IPS-18a (cell line): ENCODE measurements around the gene NANOS1.
"Not testable (repeated sequence)": the region's sequence is repeated elsewhere in the genome, so short reads cannot be mapped to it uniquely, and the experiment has no call there.

Experiments used
- H3K27ac ChIP-seq: one replicate; pipeline ENCODE4 v1.5.1; 2013; ENCODE audit warnings: low read length
- H3K27me3 ChIP-seq: one replicate; pipeline ENCODE4 v1.6.1; 2013; ENCODE audit warnings: mild to moderate bottlenecking, low read length; ENCODE audit not compliant: control insufficient read depth, insufficient read depth
- H3K36me3 ChIP-seq: one replicate; pipeline ENCODE4 v1.6.1; 2013; ENCODE audit warnings: low read depth, low read length; ENCODE audit not compliant: control insufficient read depth
- H3K4me1 ChIP-seq: one replicate; pipeline ENCODE4 v1.6.1; 2013; ENCODE audit warnings: low read depth, low read length; ENCODE audit not compliant: control insufficient read depth
- H3K4me3 ChIP-seq: one replicate; pipeline ENCODE4 v1.5.1; 2013; ENCODE audit warnings: low read length
- H3K9ac ChIP-seq: one replicate; pipeline ENCODE4 v1.6.1; 2013; ENCODE audit warnings: mild to moderate bottlenecking, low read length, moderate library complexity
- H3K9me3 ChIP-seq: one replicate; pipeline ENCODE4 v1.6.1; 2013; ENCODE audit warnings: low read depth, low read length; ENCODE audit not compliant: control insufficient read depth

Gene NANOS1

DNA sequence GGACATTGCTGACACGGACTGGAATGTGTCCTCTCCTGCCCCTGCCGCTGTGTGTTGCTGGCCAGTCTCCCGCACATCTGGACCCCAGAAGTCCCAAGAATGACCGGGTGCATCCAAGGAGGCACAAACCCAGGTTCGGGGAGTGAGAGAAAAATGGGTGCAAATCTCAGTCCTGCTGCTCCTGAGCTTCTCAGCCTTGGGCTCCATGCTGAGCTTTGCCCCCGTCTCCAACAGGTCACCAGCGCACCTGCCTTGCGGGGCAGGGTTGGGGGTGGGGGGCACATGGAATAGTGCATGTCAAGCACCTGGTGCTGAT, 6.0 kb upstream of the NANOS1 start:
- Histone ChIP-seq H3K27me3 (no peaks in the 10 kb centered on the region), H3K36me3 (no peaks in the 10 kb centered on the region), H3K27ac (no peak overlapping the region), H3K9ac (no peak overlapping the region), H3K4me1 (peaks cover 16% of the 10 kb centered on the region), H3K9me3 (no peaks in the 10 kb centered on the region), H3K4me3 (no peak overlapping the region)

- Histone ChIP-seq H3K9ac (no peak overlapping the region), H3K4me3 (no peak overlapping the region), H3K27ac (no peak overlapping the region), H3K27me3 (no peaks in the 10 kb centered on the region), H3K9me3 (no peaks in the 10 kb centered on the region), H3K36me3 (no peaks in the 10 kb centered on the region), H3K4me1 (peaks cover 19% of the 10 kb centered on the region)
Measured at GRCh38 chr10:119024882-119025281, 4.6 kb upstream of the NANOS1 start.

DNA sequence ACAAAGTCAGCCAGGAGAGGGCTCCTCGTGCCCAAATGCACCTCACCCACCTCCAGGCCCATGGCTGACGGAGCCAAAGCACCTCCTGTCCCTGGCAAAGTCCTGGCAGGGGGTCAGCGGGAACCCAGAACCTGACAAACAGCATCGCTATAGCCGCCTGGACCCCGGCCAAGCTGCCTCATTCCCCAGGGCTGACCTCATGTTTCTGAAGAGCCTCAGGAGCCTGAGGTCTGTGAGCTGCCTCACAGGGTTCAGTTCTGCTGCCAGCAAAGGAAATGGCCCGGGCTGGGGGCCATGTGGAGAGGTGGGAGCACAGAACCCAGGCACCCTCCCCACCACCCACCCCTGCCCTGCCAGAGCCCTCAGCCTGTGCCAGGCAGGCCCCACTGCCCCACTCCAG, 4.2 kb upstream of the NANOS1 start:
- no peaks in the 10 kb centered on the region for H3K36me3 ChIP-seq
- H3K9ac ChIP-seq = no peak overlapping the region
- H3K9me3 ChIP-seq = no peaks in the 10 kb centered on the region
- no peak overlapping the region for H3K4me3 ChIP-seq
- no peak overlapping the region for H3K27ac ChIP-seq
- peaks cover 19% of the 10 kb centered on the region for H3K4me1 ChIP-seq
- H3K27me3 ChIP-seq = no peaks in the 10 kb centered on the region

- Histone ChIP-seq H3K4me3 (no peak overlapping the region), H3K9me3 (no peaks in the 10 kb centered on the region), H3K9ac (no peak overlapping the region), H3K36me3 (no peaks in the 10 kb centered on the region), H3K27ac (no peak overlapping the region), H3K4me1 (peaks cover 19% of the 10 kb centered on the region), H3K27me3 (no peaks in the 10 kb centered on the region)
Measured at GRCh38 chr10:119025776-119026175, 3.7 kb upstream of the NANOS1 start.

- Histone ChIP-seq H3K4me3 (no peak overlapping the region), H3K9ac (no peak overlapping the region), H3K4me1 (peaks cover 22% of the 10 kb centered on the region), H3K36me3 (no peaks in the 10 kb centered on the region), H3K27me3 (no peaks in the 10 kb centered on the region), H3K27ac (no peak overlapping the region), H3K9me3 (no peaks in the 10 kb centered on the region)
Measured at GRCh38 chr10:119026301-119027110, 3.0 kb upstream of the NANOS1 start.

- H3K9me3 ChIP-seq, H3K9ac ChIP-seq, H3K27ac ChIP-seq, H3K27me3 ChIP-seq, H3K36me3 ChIP-seq: not testable (repeated sequence)
- H3K4me3 ChIP-seq = peak overlapping the region; percentile 59
- H3K4me1 ChIP-seq = peaks cover 11% of the 10 kb centered on the region
Measured at GRCh38 chr10:119028445-119028899, 1.0 kb upstream of the NANOS1 start.

GRCh38 chr10:119028900-119029612, 458 bp upstream of the NANOS1 start:
- H3K27ac ChIP-seq = no peak overlapping the region
- no peaks in the 10 kb centered on the region for H3K9me3 ChIP-seq
- H3K36me3 ChIP-seq = peaks cover 12% of the 10 kb centered on the region
- no peak overlapping the region for H3K9ac ChIP-seq
- peaks cover 8% of the 10 kb centered on the region for H3K4me1 ChIP-seq
- peak overlapping the region; percentile 59 for H3K4me3 ChIP-seq
- no peaks in the 10 kb centered on the region for H3K27me3 ChIP-seq

DNA sequence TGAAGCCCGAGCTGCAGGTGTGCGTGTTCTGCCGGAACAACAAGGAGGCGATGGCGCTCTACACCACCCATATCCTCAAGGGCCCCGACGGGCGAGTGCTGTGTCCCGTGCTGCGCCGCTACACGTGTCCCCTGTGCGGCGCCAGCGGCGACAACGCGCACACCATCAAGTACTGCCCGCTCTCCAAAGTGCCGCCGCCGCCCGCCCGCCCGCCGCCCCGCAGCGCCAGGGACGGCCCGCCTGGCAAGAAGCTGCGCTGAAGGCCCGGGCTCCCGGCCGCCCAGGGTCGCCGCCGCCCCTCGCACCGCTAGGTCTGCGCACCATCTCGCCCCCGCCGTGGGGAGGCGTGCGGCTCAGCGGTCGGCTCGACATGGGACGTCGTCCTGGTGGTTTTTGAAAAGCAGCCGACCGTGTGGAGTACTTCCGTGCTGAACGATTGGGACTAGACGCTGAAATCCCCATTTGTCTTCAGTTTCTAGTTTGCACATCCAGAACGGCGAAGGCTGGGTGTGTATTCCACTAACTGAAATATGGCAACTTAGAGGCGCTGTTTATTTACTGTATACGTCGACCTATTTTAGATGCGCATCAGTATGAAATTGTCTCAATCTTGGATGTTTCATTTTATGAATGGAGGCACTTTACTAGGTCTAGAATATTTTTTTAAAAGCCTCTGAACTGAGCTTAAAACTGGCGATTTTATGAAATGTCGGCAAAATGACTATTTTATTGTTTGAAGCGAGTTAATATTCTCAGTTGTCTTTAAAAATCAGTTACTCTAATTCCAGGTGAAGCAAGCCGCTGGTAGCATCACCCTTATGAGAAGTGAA, 1.1 kb downstream of the NANOS1 start:
- Histone ChIP-seq H3K4me1 (peaks cover 8% of the 10 kb centered on the region), H3K4me3 (peak overlapping the region; percentile 54), H3K36me3 (peaks cover 22% of the 10 kb centered on the region), H3K9me3 (no peaks in the 10 kb centered on the region), H3K27ac (no peak overlapping the region), H3K9ac (peak overlapping the region; percentile 29), H3K27me3 (no peaks in the 10 kb centered on the region)

DNA sequence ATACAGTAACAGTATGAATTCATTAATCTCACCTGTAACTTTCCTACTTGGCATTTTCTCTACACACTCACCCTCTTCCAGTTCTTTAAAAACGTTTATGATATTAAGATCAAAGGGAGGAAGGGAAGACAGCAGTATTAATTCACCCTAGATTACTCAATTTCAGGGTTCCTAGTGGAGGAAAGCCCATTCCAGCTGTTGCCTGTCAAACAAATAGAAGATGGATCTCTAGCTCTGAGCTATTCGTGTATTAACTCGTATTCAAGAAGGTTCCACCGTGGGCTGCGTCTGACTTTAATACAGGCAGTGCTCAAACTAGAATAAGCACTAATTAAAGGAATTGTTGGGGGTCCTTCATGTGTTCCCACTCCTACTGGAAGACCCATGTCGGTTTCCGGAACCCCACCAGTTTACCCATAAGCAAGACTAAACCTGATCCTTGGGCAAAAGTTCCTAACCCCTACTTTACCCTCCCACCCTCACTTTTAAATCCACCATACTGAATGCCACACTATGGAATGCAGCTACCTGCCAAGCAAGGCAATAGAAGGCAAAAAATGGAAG, 2.1 kb downstream of the NANOS1 start:
- no peaks in the 10 kb centered on the region for H3K27me3 ChIP-seq
- peaks cover 31% of the 10 kb centered on the region for H3K36me3 ChIP-seq
- H3K4me1 ChIP-seq = peaks cover 8% of the 10 kb centered on the region
- H3K4me3 ChIP-seq = peak overlapping the region; percentile 54
- H3K27ac ChIP-seq = no peak overlapping the region
- no peaks in the 10 kb centered on the region for H3K9me3 ChIP-seq
- no peak overlapping the region for H3K9ac ChIP-seq

DNA sequence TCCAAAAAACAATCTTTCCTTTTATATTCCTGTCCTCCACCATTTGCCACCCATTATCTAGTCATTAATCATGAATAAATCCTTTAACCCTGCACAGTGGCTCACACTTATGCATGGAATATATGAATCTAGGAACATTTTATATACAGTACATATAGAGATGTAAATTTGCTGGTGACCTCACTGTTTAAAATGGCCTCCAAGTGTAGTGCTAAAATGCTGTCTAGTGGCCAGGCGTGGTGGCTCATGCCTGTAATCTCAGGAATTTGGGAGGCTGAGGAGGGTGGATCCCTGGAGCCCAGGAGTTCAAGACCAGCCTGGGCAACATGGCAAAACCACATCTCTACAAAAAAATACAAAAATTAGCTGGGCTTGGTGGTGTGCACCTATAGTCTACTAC, 9.6 kb downstream of the NANOS1 start:
- H3K9ac ChIP-seq = no peak overlapping the region
- no peaks in the 10 kb centered on the region for H3K27me3 ChIP-seq
- H3K9me3 ChIP-seq = no peaks in the 10 kb centered on the region
- no peak overlapping the region for H3K27ac ChIP-seq
- peaks cover 94% of the 10 kb centered on the region for H3K36me3 ChIP-seq
- no peaks in the 10 kb centered on the region for H3K4me1 ChIP-seq
- H3K4me3 ChIP-seq = no peak overlapping the region

- Histone ChIP-seq H3K27ac (no peak overlapping the region), H3K4me3 (no peak overlapping the region), H3K9me3 (no peaks in the 10 kb centered on the region), H3K4me1 (no peaks in the 10 kb centered on the region), H3K9ac (no peak overlapping the region), H3K27me3 (no peaks in the 10 kb centered on the region), H3K36me3 (peaks cover 99% of the 10 kb centered on the region)
Measured at GRCh38 chr10:119041326-119041725, 11.8 kb downstream of the NANOS1 start.
